Measurements from ENCODE around the gene ADCY2. TPM values are rescaled to one million over a fixed set of nuclear protein-coding genes. Genes with fewer than 3 reads are reported as not detected.

The ADCY2 gene
- total RNA-seq, 1 experiment from 2014 or later: not detected

- Mint-ChIP-seq H3K4me1 (ENCODE audit: low read depth, unreplicated experiment) (no peaks in the 10 kb centered on the region), H3K27me3 (ENCODE audit: unreplicated experiment) (peaks cover 47% of the 10 kb centered on the region), H3K4me3 (ENCODE audit: low read depth, unreplicated experiment) (no peak overlapping the region), H3K27ac (ENCODE audit: unreplicated experiment) (no peak overlapping the region), H3K9me3 (ENCODE audit: low read depth, unreplicated experiment) (peaks cover 3% of the 10 kb centered on the region), H3K36me3 (ENCODE audit: insufficient read depth, unreplicated experiment) (no peaks in the 10 kb centered on the region)
- BruUV-seq (replicated peaks): no TSS peak
- CTCF ChIA-PET: no interaction called here
- TF ChIP-seq CTCF (IDR thresholded peaks at IDR 0.05; ENCODE audit: unreplicated experiment): peak; percentile 67
- DNase-seq: peak; percentile 79
- intact Hi-C loops (cut with micrococcal nuclease; ENCODE audit: unreplicated experiment): loop anchor here (1.0 to 5.0 kb wide), 4 partner anchors 354 to 979 kb away; no protein-coding TSS in a partner anchor
Measured at GRCh38 chr5:7745882-7746610, 350.1 kb downstream of the ADCY2 start.

- no peaks in the 10 kb centered on the region for H3K4me1 Mint-ChIP-seq (ENCODE audit: low read depth, unreplicated experiment)
- no TSS peak for BruUV-seq (replicated peaks)
- CTCF ChIA-PET: no interaction called here
- no peak for DNase-seq
- H3K4me3 Mint-ChIP-seq (ENCODE audit: low read depth, unreplicated experiment): no peak overlapping the region
- intact Hi-C loops (cut with micrococcal nuclease; ENCODE audit: unreplicated experiment): loop anchor here (2.0 to 5.0 kb wide), 3 partner anchors 355 to 981 kb away; no protein-coding TSS in a partner anchor
- TF ChIP-seq CTCF (IDR thresholded peaks at IDR 0.05; ENCODE audit: unreplicated experiment): no peak
- H3K27me3 Mint-ChIP-seq (ENCODE audit: unreplicated experiment): peaks cover 52% of the 10 kb centered on the region
- no peak overlapping the region for H3K27ac Mint-ChIP-seq (ENCODE audit: unreplicated experiment)
- no peaks in the 10 kb centered on the region for H3K36me3 Mint-ChIP-seq (ENCODE audit: insufficient read depth, unreplicated experiment)
- peaks cover 3% of the 10 kb centered on the region for H3K9me3 Mint-ChIP-seq (ENCODE audit: low read depth, unreplicated experiment)
Measured at GRCh38 chr5:7747728-7748127, 351.8 kb downstream of the ADCY2 start.

GRCh38 chr5:7749626-7750025 lies 353.7 kb downstream of the ADCY2 start:
- CTCF ChIA-PET: no interaction called here
- no peak overlapping the region for H3K4me3 Mint-ChIP-seq (ENCODE audit: low read depth, unreplicated experiment)
- peaks cover 66% of the 10 kb centered on the region for H3K27me3 Mint-ChIP-seq (ENCODE audit: unreplicated experiment)
- no peak overlapping the region for H3K27ac Mint-ChIP-seq (ENCODE audit: unreplicated experiment)
- BruUV-seq (replicated peaks): no TSS peak
- peaks cover 3% of the 10 kb centered on the region for H3K9me3 Mint-ChIP-seq (ENCODE audit: low read depth, unreplicated experiment)
- no peaks in the 10 kb centered on the region for H3K36me3 Mint-ChIP-seq (ENCODE audit: insufficient read depth, unreplicated experiment)
- no peaks in the 10 kb centered on the region for H3K4me1 Mint-ChIP-seq (ENCODE audit: low read depth, unreplicated experiment)
- intact Hi-C loops (cut with micrococcal nuclease; ENCODE audit: unreplicated experiment): loop anchor here (5.0 kb wide), 2 partner anchors 357 to 927 kb away; no protein-coding TSS in a partner anchor
- DNase-seq: no peak
- TF ChIP-seq CTCF (IDR thresholded peaks at IDR 0.05; ENCODE audit: unreplicated experiment): no peak

GRCh38 chr5:7751874-7752273 lies 355.9 kb downstream of the ADCY2 start:
- DNase-seq: no peak
- peaks cover 8% of the 10 kb centered on the region for H3K4me1 Mint-ChIP-seq (ENCODE audit: low read depth, unreplicated experiment)
- no peaks in the 10 kb centered on the region for H3K36me3 Mint-ChIP-seq (ENCODE audit: insufficient read depth, unreplicated experiment)
- H3K27me3 Mint-ChIP-seq (ENCODE audit: unreplicated experiment): peaks cover 59% of the 10 kb centered on the region
- no peak overlapping the region for H3K27ac Mint-ChIP-seq (ENCODE audit: unreplicated experiment)
- no peak for TF ChIP-seq CTCF (IDR thresholded peaks at IDR 0.05; ENCODE audit: unreplicated experiment)
- CTCF ChIA-PET: no interaction called here
- no peak overlapping the region for H3K4me3 Mint-ChIP-seq (ENCODE audit: low read depth, unreplicated experiment)
- peaks cover 3% of the 10 kb centered on the region for H3K9me3 Mint-ChIP-seq (ENCODE audit: low read depth, unreplicated experiment)
- no TSS peak for BruUV-seq (replicated peaks)
- intact Hi-C loops (cut with micrococcal nuclease; ENCODE audit: unreplicated experiment): no loop called here
